CD14-positive monocyte (primary cell): ENCODE results near the gene FRY. TPM values are rescaled to one million over a fixed set of nuclear protein-coding genes. Genes with fewer than 3 reads are reported as not detected.

Experiments
- DNase-seq, 3 donors: peaks; one replicate each; pipeline ENCODE4 v3.0.0-alpha.2; 2011 to 2022
- H2AFZ ChIP-seq: 2 replicates; pipeline ENCODE4 v1.6.0; 2012; ENCODE audit warnings: mild to moderate bottlenecking, low read depth, low read length, inconsistent platforms; ENCODE audit not compliant: insufficient read depth, poor library complexity, severe bottlenecking
- H3K27ac ChIP-seq, 2 donors: 1 replicate in 1 of 2; 2 replicates in 1 of 2; pipeline ENCODE4 v1.5.1; 2012 to 2013; ENCODE audit warnings: low read length in 2 of 2, control low read depth in 1 of 2, inconsistent platforms in 1 of 2, low read depth in 1 of 2, mild to moderate bottlenecking in 1 of 2
- H3K27me3 ChIP-seq, 2 donors: one replicate each; pipeline versions ENCODE4 v1.6.0 to v1.6.1; 2011 to 2013; ENCODE audit warnings: low read length in 2 of 2; ENCODE audit not compliant: control insufficient read depth in 2 of 2, insufficient read depth in 2 of 2
- H3K36me3 ChIP-seq, 2 donors: replicated peaks in 1 of 2; 1 replicate in 1 of 2; 2 replicates in 1 of 2; pipeline versions ENCODE4 v1.5.1 to v1.6.1; 2012 to 2013; ENCODE audit warnings: low read length in 2 of 2, control low read depth in 1 of 2, inconsistent platforms in 1 of 2, mild to moderate bottlenecking in 1 of 2; ENCODE audit not compliant: insufficient read depth in 2 of 2, control insufficient read depth in 1 of 2
- H3K4me1 ChIP-seq, 2 donors: 1 replicate in 1 of 2; 2 replicates in 1 of 2; pipeline versions ENCODE4 v1.5.1 to v1.6.1; 2012 to 2013; ENCODE audit warnings: low read length in 2 of 2, control low read depth in 1 of 2, inconsistent platforms in 1 of 2, mild to moderate bottlenecking in 1 of 2, moderate library complexity in 1 of 2; ENCODE audit not compliant: insufficient read depth in 2 of 2, control insufficient read depth in 1 of 2
- H3K4me2 ChIP-seq: replicated peaks from 2 replicates; pipeline ENCODE3; 2012; ENCODE audit warnings: low read length, moderate library complexity, mild to moderate bottlenecking; ENCODE audit not compliant: poor library complexity, severe bottlenecking; ENCODE audit errors: extremely low read depth
- H3K4me3 ChIP-seq, 3 experiments: fragments of 200-600 bp in 1 of 3; sonication (generic) in 1 of 3; replicated peaks in 1 of 3; 1 replicate in 2 of 3; 2 replicates in 1 of 3; pipeline ENCODE4 v1.5.1; 2011 to 2013; ENCODE audit warnings: low read length in 3 of 3, mild to moderate bottlenecking in 3 of 3, control low read depth in 2 of 3, low read depth in 2 of 3, inconsistent platforms in 1 of 3, moderate library complexity in 1 of 3
- H3K79me2 ChIP-seq: 2 replicates; pipeline ENCODE4 v1.6.0; 2012; ENCODE audit warnings: mild to moderate bottlenecking, control low read depth, inconsistent platforms, low read length, moderate library complexity; ENCODE audit not compliant: insufficient read depth
- H3K9ac ChIP-seq: 2 replicates; pipeline ENCODE4 v1.6.0; 2017; ENCODE audit warnings: low read length, mild to moderate bottlenecking; ENCODE audit not compliant: insufficient read depth, poor library complexity, severe bottlenecking
- H3K9me3 ChIP-seq, 2 donors: replicated peaks in 1 of 2; 1 replicate in 1 of 2; 2 replicates in 1 of 2; pipeline versions ENCODE4 v1.5.1 to v1.6.1; 2012 to 2013; ENCODE audit warnings: low read length in 2 of 2, control low read depth in 1 of 2; ENCODE audit not compliant: control insufficient read depth in 1 of 2, insufficient read depth in 1 of 2
- H4K20me1 ChIP-seq: 2 replicates; pipeline ENCODE4 v1.6.0; 2012; ENCODE audit warnings: mild to moderate bottlenecking, low read length, control low read depth, moderate library complexity; ENCODE audit not compliant: insufficient read depth
- H3K27ac Mint-ChIP-seq, 7 donors: one replicate each; pipeline ENCODE4 v1.8.0; 2020; ENCODE audit warnings: mild to moderate bottlenecking in 7 of 7, mixed read lengths in 7 of 7, moderate library complexity in 6 of 7, inconsistent platforms in 2 of 7
- H3K27me3 Mint-ChIP-seq, 3 donors: one replicate each; pipeline ENCODE4 v1.8.0; 2021 to 2022; ENCODE audit warnings: low read depth in 3 of 3, mild to moderate bottlenecking in 3 of 3, mixed read lengths in 3 of 3, moderate library complexity in 3 of 3, inconsistent platforms in 1 of 3
- H3K36me3 Mint-ChIP-seq, 2 donors: one replicate each; pipeline ENCODE4 v1.8.0; 2020; ENCODE audit warnings: mixed read lengths in 2 of 2, inconsistent platforms in 1 of 2, mild to moderate bottlenecking in 1 of 2
- H3K4me1 Mint-ChIP-seq: one replicate; pipeline ENCODE4 v1.8.0; 2020; ENCODE audit warnings: mild to moderate bottlenecking, mixed read lengths
- H3K4me3 Mint-ChIP-seq, 2 donors: one replicate each; pipeline ENCODE4 v1.8.0; 2020; ENCODE audit warnings: mild to moderate bottlenecking in 2 of 2, mixed read lengths in 2 of 2, moderate library complexity in 1 of 2
- H3K9me3 Mint-ChIP-seq, 7 donors: one replicate each; pipeline ENCODE4 v1.8.0; 2020 to 2022; ENCODE audit warnings: mixed read lengths in 7 of 7, mild to moderate bottlenecking in 6 of 7, moderate library complexity in 6 of 7, inconsistent platforms in 2 of 7
- CTCF ChIP-seq: fragments of 200-600 bp; IDR thresholded peaks from one replicate; pipeline ENCODE4 v1.8.0; 2022; ENCODE audit warnings: antibody characterized with exemption, mild to moderate bottlenecking
- WGBS: methylation state at CpG from one replicate; pipeline ENCODE4 v1.1.5; 2013; ENCODE audit warnings: missing lambda C conversion rate; ENCODE audit not compliant: insufficient coverage; 5-methylcytosine and 5-hydroxymethylcytosine counted together
- intact Hi-C, 2 donors: fragments of 100-400 bp; cut with micrococcal nuclease; formaldehyde crosslinking; loops; one replicate each; pipeline versions ENCODE4 v1.15.0 to v1.15.1; 2023
- polyA plus RNA-seq, 3 donors: library from polyadenylated mRNA; depleted of rRNA in 1 of 3; unstranded in 2 of 3; stranded (reverse) in 1 of 3; fragments of 300-500 nt in 2 of 3; fragments of >200 nt in 1 of 3; fragmentation: Illumina TruSeq in 2 of 3; gene quantifications; 1 replicate in 2 of 3; 2 replicates in 1 of 3; pipeline ENCODE4 v1.2.3, GENCODE V29; 2012 to 2021

FRY gene
- polyA plus RNA-seq, 3 donors: 3.9 to 31.8 (median 5.0) TPM

GRCh38 chr13:32045982-32046785 is 14.6 kb downstream of the FRY start:
- Histone ChIP-seq H3K27me3 (no peaks in the 10 kb centered on the region), H3K4me1 (peaks cover 72% of the 10 kb centered on the region in 2 donors), H4K20me1 (peaks cover 6% of the 10 kb centered on the region), H3K27ac (peak overlapping the region; percentile 1 to 88), H3K9me3 (no peaks in the 10 kb centered on the region), H3K36me3 (peaks cover 0 to 9% of the 10 kb centered on the region in 2 donors), H3K9ac (peak overlapping the region; percentile 37), H3K4me2 (peak overlapping the region; percentile 76), H3K79me2 (peaks cover 92% of the 10 kb centered on the region), H2AFZ (peak overlapping the region; percentile 54), H3K4me3 (peak overlapping the region in 2 of 3 experiments; percentile 30 to 64)
- intact Hi-C loops: no loop called here
- peak overlapping the region in 1 of 2 donors; percentile 80 for H3K4me3 Mint-ChIP-seq
- H3K9me3 Mint-ChIP-seq: peaks cover 0 to 4% (median 0%) of the 10 kb centered on the region in 7 donors
- H3K36me3 Mint-ChIP-seq: peaks cover 14 to 26% of the 10 kb centered on the region in 2 donors
- H3K27me3 Mint-ChIP-seq: peaks cover 0 to 3% (median 0%) of the 10 kb centered on the region in 3 donors
- peak; percentile 66 to 84 (median 80) for DNase-seq
- no peak for TF ChIP-seq CTCF
- peaks cover 76% of the 10 kb centered on the region for H3K4me1 Mint-ChIP-seq
- peak overlapping the region; percentile 79 to 95 (median 92) for H3K27ac Mint-ChIP-seq
- WGBS: no CpG with 5 or more reads among the region's 4 CpGs

DNA sequence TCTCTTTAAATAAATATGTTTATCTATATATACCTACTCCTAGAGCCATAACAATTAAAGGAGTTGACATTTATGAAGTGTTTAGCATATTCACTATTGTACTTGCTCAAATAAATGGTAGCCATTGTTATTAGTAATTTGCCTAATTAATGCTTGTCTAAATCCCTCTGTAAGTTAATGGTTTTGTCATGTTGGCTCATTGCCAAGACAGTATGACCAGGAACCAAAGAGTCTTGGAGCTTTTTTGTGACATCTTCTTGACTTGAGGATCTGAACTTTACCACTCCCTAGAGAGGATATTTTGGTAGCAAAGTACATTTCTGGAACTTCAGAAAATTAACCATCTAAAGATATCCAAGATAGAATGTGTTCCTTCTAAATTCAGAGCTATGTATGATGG is 15.5 kb downstream of the FRY start:
- Mint-ChIP-seq H3K36me3 (peaks cover 16 to 24% of the 10 kb centered on the region in 2 donors), H3K4me3 (no peak overlapping the region), H3K27me3 (peaks cover 0 to 3% (median 0%) of the 10 kb centered on the region in 3 donors), H3K4me1 (peaks cover 68% of the 10 kb centered on the region), H3K27ac (peak overlapping the region; percentile 25 to 92 (median 86)), H3K9me3 (peaks cover 0 to 4% (median 0%) of the 10 kb centered on the region in 7 donors)
- no peaks in the 10 kb centered on the region for H3K27me3 ChIP-seq
- intact Hi-C loops: no loop called here
- no peak overlapping the region for H2AFZ ChIP-seq
- DNase-seq: peak in 2 of 3 donors; percentile 21 to 45
- no peak for TF ChIP-seq CTCF
- H3K4me3 ChIP-seq: peak overlapping the region in 1 of 3 experiments; percentile 2
- H3K79me2 ChIP-seq: peaks cover 92% of the 10 kb centered on the region
- peaks cover 6% of the 10 kb centered on the region for H4K20me1 ChIP-seq
- no peak overlapping the region for H3K9ac ChIP-seq
- H3K27ac ChIP-seq: peak overlapping the region; percentile 48 to 88
- no peaks in the 10 kb centered on the region for H3K9me3 ChIP-seq
- H3K4me2 ChIP-seq: no peak overlapping the region
- H3K4me1 ChIP-seq: peaks cover 64 to 68% of the 10 kb centered on the region in 2 donors
- peaks cover 0 to 9% of the 10 kb centered on the region in 2 donors for H3K36me3 ChIP-seq
